ENCODE data around the gene TRIM63.

The TRIM63 gene

DNA sequence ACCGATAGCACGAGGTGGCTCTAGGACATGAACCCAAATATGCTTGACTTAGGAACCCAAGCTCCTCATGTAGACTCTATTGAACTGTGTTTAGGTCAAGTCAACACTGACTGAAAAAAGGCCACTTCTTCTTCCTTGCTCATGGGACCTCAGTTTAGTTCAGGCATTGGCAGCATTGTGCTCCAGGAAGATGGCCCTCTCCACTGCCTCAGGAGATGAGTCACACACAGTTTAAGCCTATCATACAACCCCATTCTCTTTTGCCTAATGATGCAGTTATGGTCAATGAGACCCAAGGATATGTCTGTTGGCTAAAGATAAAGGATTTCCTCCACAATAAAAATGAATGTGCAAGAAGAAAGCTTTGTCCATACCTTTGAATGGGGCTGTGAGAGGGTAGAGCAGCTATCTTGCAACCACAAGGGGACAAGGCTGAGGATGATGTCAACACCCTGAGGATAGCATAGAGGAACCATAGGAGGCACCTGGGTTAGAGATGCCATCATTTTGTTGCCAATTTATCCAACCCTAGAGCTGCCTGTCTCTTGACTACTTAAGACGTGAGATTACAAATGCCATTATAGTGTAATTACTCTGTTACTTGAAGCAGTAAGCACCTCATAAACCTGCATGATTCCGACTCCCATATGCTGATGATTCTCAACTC, 3.0 kb upstream of the TRIM63 start:
- Histone ChIP-seq H3K4me2 (ENCODE audit: low read length) (no peak overlapping the region), H3K4me1 (ENCODE audit: control insufficient read depth, insufficient read depth, low read length) (no peaks in the 10 kb centered on the region), H3K36me3 (ENCODE audit: insufficient read depth, low read length) (no peaks in the 10 kb centered on the region), H3K4me3 (ENCODE audit: low read length) (no peak overlapping the region), H3K27me3 (ENCODE audit: control insufficient read depth, insufficient read depth, low read length) (peaks cover 86% of the 10 kb centered on the region), H3K9ac (ENCODE audit: low read depth, low read length) (no peak overlapping the region), H3K9me3 (replicated peaks; ENCODE audit: low read length) (no peaks in the 10 kb centered on the region)

DNA sequence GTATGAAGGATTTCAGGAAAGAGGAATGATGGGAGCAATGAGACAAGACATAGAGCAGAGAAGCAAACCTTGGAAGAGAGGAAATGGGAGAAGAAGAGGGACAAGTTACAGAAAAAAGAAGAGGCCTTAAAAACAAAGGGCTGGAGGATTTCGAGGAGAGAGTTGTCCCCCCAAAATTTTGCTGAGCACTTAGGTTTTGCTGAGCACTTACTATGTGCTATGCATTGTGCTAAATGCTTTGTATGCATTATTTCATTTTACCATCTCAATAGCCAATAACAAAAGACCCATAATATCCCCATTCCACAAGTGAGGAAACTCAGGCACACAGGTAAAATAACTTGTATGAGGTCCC, 2.5 kb upstream of the TRIM63 start:
- no peaks in the 10 kb centered on the region for H3K36me3 ChIP-seq (ENCODE audit: insufficient read depth, low read length)

DNA sequence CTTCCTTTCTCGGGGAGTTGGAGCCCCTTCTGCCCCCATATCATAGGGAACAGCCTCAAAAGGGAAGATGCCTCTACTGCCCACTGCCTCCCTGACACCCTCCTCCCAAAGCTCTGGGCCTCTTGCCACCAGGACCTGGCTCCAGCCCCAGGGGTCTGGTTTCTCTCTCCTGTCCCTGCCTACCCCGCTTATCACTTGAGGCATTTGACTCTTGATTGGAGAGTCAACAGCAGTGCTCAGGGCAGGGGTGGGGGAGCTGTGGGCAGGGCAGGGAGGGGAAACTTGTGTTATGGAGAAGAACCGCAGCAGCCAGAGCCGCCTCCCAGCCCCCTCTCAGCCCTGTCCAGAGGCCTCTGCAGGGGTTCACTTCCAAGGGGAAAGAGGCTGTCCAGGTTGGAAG, 573 bp downstream of the TRIM63 start:
- Histone ChIP-seq H3K4me3 (ENCODE audit: low read length) (no peak overlapping the region), H3K4me2 (ENCODE audit: low read length) (no peak overlapping the region), H3K9ac (ENCODE audit: low read depth, low read length) (no peak overlapping the region), H3K9me3 (replicated peaks; ENCODE audit: low read length) (no peaks in the 10 kb centered on the region), H3K4me1 (ENCODE audit: control insufficient read depth, insufficient read depth, low read length) (no peaks in the 10 kb centered on the region), H3K36me3 (ENCODE audit: insufficient read depth, low read length) (no peaks in the 10 kb centered on the region), H3K27me3 (ENCODE audit: control insufficient read depth, insufficient read depth, low read length) (peaks cover 74% of the 10 kb centered on the region)

More for the DNA sequence above, 2.5 kb upstream of the TRIM63 start:
- Histone ChIP-seq H3K27me3 (ENCODE audit: control insufficient read depth, insufficient read depth, low read length) (peaks cover 85% of the 10 kb centered on the region), H3K9ac (ENCODE audit: low read depth, low read length) (no peak overlapping the region), H3K4me1 (ENCODE audit: control insufficient read depth, insufficient read depth, low read length) (no peaks in the 10 kb centered on the region), H3K9me3 (replicated peaks; ENCODE audit: low read length) (no peaks in the 10 kb centered on the region), H3K4me3 (ENCODE audit: low read length) (no peak overlapping the region), H3K4me2 (ENCODE audit: low read length) (no peak overlapping the region)

DNA sequence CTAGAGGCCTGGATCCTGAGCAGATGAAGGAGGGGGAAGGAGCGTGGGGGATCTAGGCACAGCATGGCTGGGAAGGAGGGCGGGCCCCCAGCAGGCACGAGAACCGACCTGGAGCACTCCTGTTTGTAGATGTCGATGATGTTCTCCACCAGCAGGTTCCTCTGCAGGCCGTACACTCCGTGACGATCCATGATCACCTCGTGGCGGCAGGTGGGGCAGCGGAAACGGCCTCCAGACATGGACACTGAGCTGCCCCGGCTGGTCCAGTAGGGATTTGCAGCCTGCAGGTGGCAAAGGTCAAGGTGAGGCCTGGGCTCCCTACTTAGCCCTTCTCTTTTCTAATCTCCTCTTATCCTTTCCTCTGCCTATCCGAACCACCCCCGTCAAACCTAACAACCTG, 1.3 kb downstream of the TRIM63 start:
- H3K9ac ChIP-seq (ENCODE audit: low read depth, low read length): no peak overlapping the region
- H3K4me3 ChIP-seq (ENCODE audit: low read length): no peak overlapping the region
- H3K9me3 ChIP-seq (replicated peaks; ENCODE audit: low read length): no peaks in the 10 kb centered on the region
- no peaks in the 10 kb centered on the region for H3K4me1 ChIP-seq (ENCODE audit: control insufficient read depth, insufficient read depth, low read length)
- no peaks in the 10 kb centered on the region for H3K36me3 ChIP-seq (ENCODE audit: insufficient read depth, low read length)
- no peak overlapping the region for H3K4me2 ChIP-seq (ENCODE audit: low read length)
- peaks cover 77% of the 10 kb centered on the region for H3K27me3 ChIP-seq (ENCODE audit: control insufficient read depth, insufficient read depth, low read length)

DNA sequence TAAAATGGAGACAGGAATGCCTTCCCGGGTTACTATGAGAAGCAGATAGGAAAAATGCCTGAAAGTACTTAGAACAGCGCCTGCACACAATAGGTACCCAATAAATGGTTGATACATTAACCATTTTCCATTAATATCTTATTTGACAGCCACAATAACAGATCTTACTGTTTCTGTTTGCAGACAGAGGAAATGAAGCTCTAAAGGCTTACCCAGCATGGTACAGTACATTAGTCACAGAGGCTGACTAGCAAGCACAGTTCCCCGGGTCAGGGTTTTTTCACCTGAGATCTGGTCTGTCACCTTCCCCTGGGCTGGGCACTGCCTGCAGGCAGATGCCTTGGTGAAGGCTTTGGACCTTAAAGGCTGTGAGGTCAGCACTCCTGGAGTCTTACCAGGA, 2.9 kb downstream of the TRIM63 start:
- Histone ChIP-seq H3K4me2 (ENCODE audit: low read length) (no peak overlapping the region), H3K4me3 (ENCODE audit: low read length) (no peak overlapping the region), H3K36me3 (ENCODE audit: insufficient read depth, low read length) (no peaks in the 10 kb centered on the region), H3K27me3 (ENCODE audit: control insufficient read depth, insufficient read depth, low read length) (peaks cover 77% of the 10 kb centered on the region), H3K4me1 (ENCODE audit: control insufficient read depth, insufficient read depth, low read length) (no peaks in the 10 kb centered on the region), H3K9ac (ENCODE audit: low read depth, low read length) (no peak overlapping the region), H3K9me3 (replicated peaks; ENCODE audit: low read length) (no peaks in the 10 kb centered on the region)

DNA sequence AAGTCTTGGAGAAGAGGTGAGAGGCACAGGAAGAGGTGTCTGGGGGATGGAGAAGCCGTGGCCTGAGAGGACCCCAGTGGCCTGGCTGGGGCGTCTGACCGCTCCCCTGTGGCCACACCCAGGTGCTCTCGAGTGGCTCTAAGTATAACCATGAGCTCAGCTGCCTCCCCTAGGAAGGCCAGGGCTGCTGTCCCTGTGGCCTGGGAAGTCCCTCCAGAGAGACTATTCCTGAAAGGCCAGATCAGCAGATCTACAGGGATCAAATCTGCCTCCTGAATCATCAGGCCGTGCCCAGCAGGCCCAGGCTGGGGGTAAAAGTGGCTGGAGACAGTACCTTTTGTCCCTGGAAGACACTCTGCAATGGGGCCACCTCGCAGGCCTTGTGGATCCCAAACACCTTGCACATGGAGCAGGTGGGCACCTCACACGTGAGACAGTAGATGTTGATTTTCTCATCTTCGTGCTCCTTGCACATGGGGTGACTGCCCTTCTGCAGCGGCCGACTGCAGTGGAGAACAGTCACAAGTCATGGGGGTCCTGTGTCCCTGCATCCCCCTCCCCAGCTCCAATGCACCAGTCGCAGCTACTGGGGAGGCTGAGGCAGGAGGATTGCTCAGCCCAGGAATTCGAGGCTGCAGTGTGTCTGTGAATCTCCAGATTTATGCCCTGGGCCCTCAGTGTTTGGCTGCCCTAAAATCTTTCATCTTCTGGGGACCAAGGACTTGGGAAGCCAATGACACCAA, 6.4 kb downstream of the TRIM63 start:
- Histone ChIP-seq H3K9me3 (replicated peaks; ENCODE audit: low read length) (no peaks in the 10 kb centered on the region), H3K4me1 (ENCODE audit: control insufficient read depth, insufficient read depth, low read length) (no peaks in the 10 kb centered on the region)

DNA sequence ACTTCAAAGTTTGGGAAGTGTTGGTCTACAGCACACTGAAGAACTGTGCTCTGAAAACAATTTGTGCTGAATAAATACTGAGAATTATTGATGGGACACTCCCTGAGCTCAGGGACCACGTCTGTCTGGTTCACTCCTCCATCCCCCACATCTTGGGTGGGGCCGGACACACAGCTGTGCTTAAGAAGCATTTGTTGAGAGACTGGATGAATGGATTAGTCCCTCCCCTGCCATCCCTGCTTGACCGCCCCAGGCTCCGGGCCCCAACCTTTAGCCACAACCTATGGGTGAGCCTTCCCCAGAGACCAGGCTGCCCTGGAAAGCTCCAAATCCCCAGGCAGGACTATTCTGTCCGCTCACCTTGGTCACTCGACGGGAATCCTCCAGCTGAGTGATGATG, 7.5 kb downstream of the TRIM63 start:
- no peak overlapping the region for H3K4me3 ChIP-seq (ENCODE audit: low read length)
- no peaks in the 10 kb centered on the region for H3K36me3 ChIP-seq (ENCODE audit: insufficient read depth, low read length)
- H3K4me2 ChIP-seq (ENCODE audit: low read length): no peak overlapping the region
- no peaks in the 10 kb centered on the region for H3K9me3 ChIP-seq (replicated peaks; ENCODE audit: low read length)
- H3K4me1 ChIP-seq (ENCODE audit: control insufficient read depth, insufficient read depth, low read length): no peaks in the 10 kb centered on the region
- no peak overlapping the region for H3K9ac ChIP-seq (ENCODE audit: low read depth, low read length)
- peaks cover 77% of the 10 kb centered on the region for H3K27me3 ChIP-seq (ENCODE audit: control insufficient read depth, insufficient read depth, low read length)

More for the DNA sequence above, 6.4 kb downstream of the TRIM63 start:
- Histone ChIP-seq H3K27me3 (ENCODE audit: control insufficient read depth, insufficient read depth, low read length) (peaks cover 81% of the 10 kb centered on the region), H3K4me3 (ENCODE audit: low read length) (no peak overlapping the region), H3K9ac (ENCODE audit: low read depth, low read length) (no peak overlapping the region), H3K4me2 (ENCODE audit: low read length) (no peak overlapping the region), H3K36me3 (ENCODE audit: insufficient read depth, low read length) (no peaks in the 10 kb centered on the region)

DNA sequence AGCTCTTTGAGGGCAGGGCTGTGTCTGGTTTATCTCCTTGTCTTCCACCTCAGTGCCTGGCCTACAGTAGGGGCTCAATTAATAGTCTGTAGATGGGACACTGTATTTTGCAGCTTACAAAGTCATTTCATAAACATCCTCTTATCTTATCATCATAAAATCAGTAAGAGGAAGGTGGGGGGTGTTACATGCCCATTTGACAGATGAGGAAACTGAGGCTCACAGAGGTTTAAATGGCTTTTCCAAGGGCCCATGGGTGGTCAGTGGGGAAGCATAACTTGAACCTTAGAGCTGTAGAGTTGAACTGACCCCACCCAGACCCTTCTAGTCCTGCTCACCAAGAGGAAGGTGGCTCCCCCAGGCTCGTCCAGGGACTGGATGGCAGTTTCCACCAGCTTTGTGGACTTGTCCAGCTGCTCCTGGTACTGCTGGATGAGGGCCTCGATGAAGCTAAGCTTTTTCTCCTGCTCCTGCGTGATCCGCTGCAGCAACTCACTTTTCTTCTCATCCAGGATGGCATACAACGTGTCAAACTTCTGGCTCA, 9.3 kb downstream of the TRIM63 start:
- Histone ChIP-seq H3K9ac (ENCODE audit: low read depth, low read length) (no peak overlapping the region), H3K36me3 (ENCODE audit: insufficient read depth, low read length) (no peaks in the 10 kb centered on the region), H3K4me1 (ENCODE audit: control insufficient read depth, insufficient read depth, low read length) (no peaks in the 10 kb centered on the region), H3K9me3 (replicated peaks; ENCODE audit: low read length) (no peaks in the 10 kb centered on the region), H3K4me2 (ENCODE audit: low read length) (no peak overlapping the region), H3K27me3 (ENCODE audit: control insufficient read depth, insufficient read depth, low read length) (peaks cover 78% of the 10 kb centered on the region), H3K4me3 (ENCODE audit: low read length) (no peak overlapping the region)

DNA sequence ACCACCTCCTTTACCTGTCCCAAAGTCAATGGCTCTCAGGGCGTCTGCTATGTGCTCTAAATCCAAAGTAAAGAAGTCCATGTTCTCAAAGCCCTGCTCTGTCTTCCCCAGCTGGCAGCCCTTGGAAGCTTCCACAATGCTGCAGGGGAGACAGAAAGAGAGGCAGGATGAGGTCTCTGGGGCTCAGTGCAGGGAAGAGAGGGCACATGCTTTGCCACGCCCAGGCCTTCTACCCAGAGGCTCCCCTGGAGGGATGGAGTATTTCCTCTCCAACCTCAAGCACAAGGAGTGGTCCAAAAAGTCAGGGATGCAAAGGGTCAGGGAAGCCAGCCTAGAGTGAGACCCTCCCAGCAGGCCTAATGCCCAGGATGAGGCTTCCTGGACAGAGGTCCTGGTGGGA, 10.2 kb downstream of the TRIM63 start:
- H3K27me3 ChIP-seq (ENCODE audit: control insufficient read depth, insufficient read depth, low read length): peaks cover 75% of the 10 kb centered on the region
- H3K9me3 ChIP-seq (replicated peaks; ENCODE audit: low read length): no peaks in the 10 kb centered on the region
- H3K9ac ChIP-seq (ENCODE audit: low read depth, low read length): no peak overlapping the region
- no peak overlapping the region for H3K4me3 ChIP-seq (ENCODE audit: low read length)
- no peaks in the 10 kb centered on the region for H3K36me3 ChIP-seq (ENCODE audit: insufficient read depth, low read length)
- no peaks in the 10 kb centered on the region for H3K4me1 ChIP-seq (ENCODE audit: control insufficient read depth, insufficient read depth, low read length)
- no peak overlapping the region for H3K4me2 ChIP-seq (ENCODE audit: low read length)

DNA sequence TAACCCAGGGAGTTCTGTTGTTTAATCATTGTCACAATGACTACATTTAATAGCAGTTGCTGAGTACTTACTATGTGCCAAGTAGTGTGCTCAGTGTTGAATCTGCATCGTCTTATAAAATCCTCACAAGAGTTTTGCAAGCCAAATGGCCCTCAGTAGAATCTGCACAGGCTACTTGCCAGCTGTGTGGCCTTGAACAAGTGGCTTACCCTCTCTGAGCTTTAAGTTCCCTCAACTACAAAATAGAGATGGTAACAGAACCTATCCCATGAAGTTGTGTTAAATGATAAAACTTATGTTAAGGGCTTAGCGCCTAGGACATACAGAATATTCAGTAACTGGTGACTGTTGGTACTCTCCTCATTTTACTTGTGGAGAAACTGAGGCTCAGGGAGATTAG, 12.4 kb downstream of the TRIM63 start:
- Histone ChIP-seq H3K4me3 (ENCODE audit: low read length) (no peak overlapping the region), H3K27me3 (ENCODE audit: control insufficient read depth, insufficient read depth, low read length) (peaks cover 75% of the 10 kb centered on the region), H3K4me1 (ENCODE audit: control insufficient read depth, insufficient read depth, low read length) (no peaks in the 10 kb centered on the region), H3K9me3 (replicated peaks; ENCODE audit: low read length) (no peaks in the 10 kb centered on the region), H3K9ac (ENCODE audit: low read depth, low read length) (no peak overlapping the region), H3K36me3 (ENCODE audit: insufficient read depth, low read length) (no peaks in the 10 kb centered on the region), H3K4me2 (ENCODE audit: low read length) (no peak overlapping the region)

DNA sequence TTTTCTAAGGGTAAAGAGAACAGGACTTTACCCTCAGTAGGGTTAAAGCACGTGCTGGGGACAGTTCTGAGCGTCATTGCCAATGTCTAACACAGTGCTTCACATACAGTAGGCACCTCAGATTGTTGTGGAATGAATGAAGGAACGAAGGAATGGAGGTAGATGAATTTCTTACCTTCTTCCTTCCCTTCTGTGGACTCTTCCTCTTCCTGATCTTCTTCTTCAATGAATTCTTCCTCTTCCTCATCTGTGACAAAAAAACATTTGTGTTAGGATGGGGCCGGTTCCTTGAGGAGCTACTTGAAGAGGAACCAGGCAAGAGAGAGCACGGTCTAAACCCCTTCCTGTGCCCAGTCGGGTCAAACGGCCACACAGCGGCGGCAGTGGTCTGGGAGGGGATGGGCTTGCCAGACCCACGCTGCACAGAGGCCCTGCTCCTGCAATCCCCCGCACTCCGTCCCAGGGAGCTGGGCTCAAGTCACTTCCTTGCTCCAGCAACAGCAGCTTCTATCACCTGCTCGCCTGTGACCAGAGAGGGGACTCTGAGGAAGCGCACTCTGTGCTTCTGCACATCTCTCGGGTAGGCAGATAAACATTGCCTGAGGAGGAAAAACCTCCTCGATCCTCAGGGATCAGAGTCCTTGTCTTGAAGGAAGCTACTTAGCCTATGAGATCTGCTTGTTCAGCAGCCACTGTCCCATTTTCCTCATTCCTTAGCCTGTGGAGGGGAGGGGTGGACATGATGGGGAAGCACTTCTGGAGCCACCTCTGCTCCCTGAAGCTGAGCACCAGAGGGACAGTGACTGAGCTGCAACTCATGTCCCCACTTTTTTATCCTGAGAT, 13.5 kb downstream of the TRIM63 start:
- Histone ChIP-seq H3K4me3 (ENCODE audit: low read length) (no peak overlapping the region), H3K9me3 (replicated peaks; ENCODE audit: low read length) (no peaks in the 10 kb centered on the region), H3K9ac (ENCODE audit: low read depth, low read length) (no peak overlapping the region), H3K4me1 (ENCODE audit: control insufficient read depth, insufficient read depth, low read length) (no peaks in the 10 kb centered on the region), H3K36me3 (ENCODE audit: insufficient read depth, low read length) (no peaks in the 10 kb centered on the region), H3K4me2 (ENCODE audit: low read length) (no peak overlapping the region), H3K27me3 (ENCODE audit: control insufficient read depth, insufficient read depth, low read length) (peaks cover 75% of the 10 kb centered on the region)
